Panc1 (cell line): ENCODE measurements around the gene SLC16A12. TPM values are rescaled to one million over a fixed set of nuclear protein-coding genes. Genes with fewer than 3 reads are reported as not detected.
A peak's percentile ranks its signal among the peaks of the same experiment; 100 is the strongest.

Experiments used
- ATAC-seq: fragments of 200-7000 bp; cut with Tn5 transposase; 2 replicates; pipeline ENCODE4 v1.9.1; 2020; ENCODE audit warnings: mild to moderate bottlenecking, moderate library complexity
- BruUV-seq: library from RNA; stranded (reverse); fragments of 400-500 nt; replicated peaks from 2 replicates; lab custom pipeline; 2021; lab: Mats Ljungman, UMichigan
- CTCF ChIA-PET: fragments of 300-600 bp; sonication (Branson Sonifier 250); formaldehyde crosslinking; loops from one replicate; lab custom pipeline; 2022; ENCODE audit warnings: antibody characterized with exemption; lab: Charles Lee
- POLR2A ChIA-PET: fragments of 300-600 bp; sonication (Branson Sonifier 250); formaldehyde crosslinking; loops from one replicate; lab custom pipeline; 2022; ENCODE audit warnings: antibody characterized with exemption; lab: Charles Lee
- DNase-seq: peaks from one replicate; pipeline ENCODE4 v3.0.0-alpha.2; 2010; ENCODE audit warnings: low read depth, low spot score
- H3K27ac ChIP-seq: 2 replicates; pipeline ENCODE4 v1.5.1; 2011; ENCODE audit warnings: mild to moderate bottlenecking, low read length, inconsistent platforms
- H3K27me3 ChIP-seq: fragments of 200-500 bp; sonication (Bioruptor generic); 2 replicates; pipeline ENCODE4 v1.6.0; 2014; ENCODE audit warnings: low read length, inconsistent platforms; ENCODE audit not compliant: control insufficient read depth, insufficient read depth
- H3K36me3 ChIP-seq: fragments of 200-500 bp; sonication (Bioruptor generic); 2 replicates; pipeline ENCODE4 v1.5.1; 2014; ENCODE audit warnings: inconsistent platforms, mild to moderate bottlenecking, low read length, moderate library complexity; ENCODE audit not compliant: control insufficient read depth, insufficient read depth
- H3K4me1 ChIP-seq: 2 replicates; pipeline ENCODE4 v1.5.1; 2011; ENCODE audit warnings: inconsistent platforms, mild to moderate bottlenecking, low read length, moderate library complexity; ENCODE audit not compliant: control insufficient read depth, insufficient read depth
- H3K4me3 ChIP-seq, 2 experiments: 2 replicates each; pipeline ENCODE4 v1.5.1; 2011 to 2012; ENCODE audit warnings: low read depth in 2 of 2, low read length in 2 of 2, mild to moderate bottlenecking in 2 of 2, inconsistent platforms in 1 of 2, moderate library complexity in 1 of 2
- H3K9me3 ChIP-seq: fragments of 200-500 bp; sonication (Bioruptor generic); 2 replicates; pipeline ENCODE4 v1.5.1; 2014; ENCODE audit warnings: low read depth, mild to moderate bottlenecking, inconsistent platforms, low read length, moderate library complexity; ENCODE audit not compliant: control insufficient read depth, insufficient read depth
- CTCF ChIP-seq: fragments of 450-650 bp; IDR thresholded peaks from 2 replicates; pipeline ENCODE4 v1.5.1; 2017; ENCODE audit warnings: mild to moderate bottlenecking
- POLR2AphosphoS5 ChIP-seq: IDR thresholded peaks from 2 replicates; pipeline ENCODE4 v1.6.1; 2012; ENCODE audit warnings: mild to moderate bottlenecking, low read depth, low read length, moderate library complexity
- REST ChIP-seq, 2 experiments: IDR thresholded peaks; 2 replicates each; pipeline ENCODE4 v1.6.1; 2011 to 2012; ENCODE audit warnings: low read depth in 2 of 2, control low read depth in 1 of 2, low read length in 1 of 2, mild to moderate bottlenecking in 1 of 2, moderate library complexity in 1 of 2; ENCODE audit not compliant: insufficient read depth in 1 of 2
- SIN3A ChIP-seq: IDR thresholded peaks from 2 replicates; pipeline ENCODE4 v1.6.1; 2012; ENCODE audit warnings: low read depth, mild to moderate bottlenecking, low read length, moderate library complexity, borderline replicate concordance; ENCODE audit not compliant: insufficient read depth
- TCF7L2 ChIP-seq: IDR thresholded peaks from 2 replicates; pipeline ENCODE4 v1.6.1; 2011; ENCODE audit warnings: mild to moderate bottlenecking, low read depth, low read length, inconsistent platforms
- in situ Hi-C: cut with HindIII; loops from 2 replicates; pipeline ENCODE4 v1.10.0; 2016; ENCODE audit warnings: low sequenced_read_pairs, low pct_unique_long_range_greater_than_20kb
- intact Hi-C: fragments of 100-400 bp; cut with micrococcal nuclease; formaldehyde crosslinking; loops from one replicate; pipeline ENCODE4 v1.10.0; 2022; ENCODE audit not compliant: unreplicated experiment
- total RNA-seq: library from RNA; stranded (reverse); gene quantifications from one replicate; pipeline ENCODE4 v1.2.1, GENCODE V29; 2021; ENCODE audit not compliant: unreplicated experiment

Gene SLC16A12
- total RNA-seq, 1 experiment from 2014 or later: not detected

- Histone ChIP-seq H3K4me1 (no peaks in the 10 kb centered on the region), H3K27me3 (no peaks in the 10 kb centered on the region), H3K36me3 (no peaks in the 10 kb centered on the region), H3K4me3 (no peak overlapping the region), H3K9me3 (no peaks in the 10 kb centered on the region), H3K27ac (no peak overlapping the region)
- intact Hi-C loops (no loop called here), in situ Hi-C loops (no loop called here)
- no peak for TF ChIP-seq TCF7L2
- DNase-seq: no peak
- no TSS peak for BruUV-seq
- CTCF ChIA-PET: no interaction called here
- POLR2A ChIA-PET: no interaction called here
- no peak for ATAC-seq
Observed at GRCh38 chr10:89520706-89521105, 14.7 kb downstream of the SLC16A12 start.

GRCh38 chr10:89518876-89519842 lies 16.2 kb downstream of the SLC16A12 start:
- Histone ChIP-seq H3K9me3 (no peaks in the 10 kb centered on the region), H3K4me1 (no peaks in the 10 kb centered on the region), H3K4me3 (no peak overlapping the region), H3K27me3 (no peaks in the 10 kb centered on the region), H3K36me3 (no peaks in the 10 kb centered on the region), H3K27ac (no peak overlapping the region)
- in situ Hi-C loops (no loop called here), intact Hi-C loops (no loop called here)
- no TSS peak for BruUV-seq
- POLR2A ChIA-PET: no interaction called here
- no peak for TF ChIP-seq TCF7L2
- no peak for TF ChIP-seq POLR2AphosphoS5
- no peak for TF ChIP-seq SIN3A
- TF ChIP-seq CTCF: no peak
- TF ChIP-seq REST (IDR thresholded peaks at IDR 0.05; ENCODE audit: insufficient read depth in 1 of 2, low read depth in 2 of 2, low read length in 1 of 2): no peak
- ATAC-seq: no peak
- DNase-seq: no peak
- CTCF ChIA-PET: no interaction called here

GRCh38 chr10:89518108-89518507 lies 17.3 kb downstream of the SLC16A12 start:
- ChIA-PET POLR2A (no interaction called here), CTCF (no interaction called here)
- DNase-seq: no peak
- intact Hi-C loops (no loop called here), in situ Hi-C loops (no loop called here)
- TF ChIP-seq REST (IDR thresholded peaks at IDR 0.05; ENCODE audit: insufficient read depth in 1 of 2, low read depth in 2 of 2, low read length in 1 of 2) (no peak), CTCF (no peak), SIN3A (no peak), POLR2AphosphoS5 (no peak), TCF7L2 (no peak)
- peak; percentile 31; the same call in 1 of the 2 replicates for ATAC-seq
- Histone ChIP-seq H3K4me3 (no peak overlapping the region), H3K36me3 (no peaks in the 10 kb centered on the region), H3K9me3 (no peaks in the 10 kb centered on the region), H3K4me1 (no peaks in the 10 kb centered on the region), H3K27me3 (no peaks in the 10 kb centered on the region), H3K27ac (no peak overlapping the region)
- no TSS peak for BruUV-seq
